HUES48 (cell line): Measurements from ENCODE around the gene TSSK6.

Experiments
- H3K27ac ChIP-seq: one replicate; pipeline ENCODE4 v1.7.0; 2013; ENCODE audit warnings: low read depth, low read length, inconsistent platforms
- H3K27me3 ChIP-seq: 2 replicates; pipeline ENCODE4 v1.6.1; 2013; ENCODE audit warnings: mild to moderate bottlenecking, low read length; ENCODE audit not compliant: control insufficient read depth, insufficient read depth
- H3K36me3 ChIP-seq: 2 replicates; pipeline ENCODE4 v1.6.1; 2013; ENCODE audit warnings: low read length; ENCODE audit not compliant: control insufficient read depth, insufficient read depth
- H3K4me1 ChIP-seq: 2 replicates; pipeline ENCODE4 v1.6.1; 2013; ENCODE audit warnings: mild to moderate bottlenecking, low read length; ENCODE audit not compliant: control insufficient read depth, insufficient read depth
- H3K4me3 ChIP-seq: 2 replicates; pipeline ENCODE4 v1.5.1; 2013; ENCODE audit warnings: mild to moderate bottlenecking, low read depth, low read length
- H3K9ac ChIP-seq: 2 replicates; pipeline ENCODE4 v1.6.1; 2013; ENCODE audit warnings: mild to moderate bottlenecking, low read depth, low read length, moderate library complexity
- H3K9me3 ChIP-seq: 2 replicates; pipeline ENCODE4 v1.6.1; 2013; ENCODE audit warnings: low read length; ENCODE audit not compliant: control insufficient read depth, insufficient read depth

TSSK6 gene

DNA sequence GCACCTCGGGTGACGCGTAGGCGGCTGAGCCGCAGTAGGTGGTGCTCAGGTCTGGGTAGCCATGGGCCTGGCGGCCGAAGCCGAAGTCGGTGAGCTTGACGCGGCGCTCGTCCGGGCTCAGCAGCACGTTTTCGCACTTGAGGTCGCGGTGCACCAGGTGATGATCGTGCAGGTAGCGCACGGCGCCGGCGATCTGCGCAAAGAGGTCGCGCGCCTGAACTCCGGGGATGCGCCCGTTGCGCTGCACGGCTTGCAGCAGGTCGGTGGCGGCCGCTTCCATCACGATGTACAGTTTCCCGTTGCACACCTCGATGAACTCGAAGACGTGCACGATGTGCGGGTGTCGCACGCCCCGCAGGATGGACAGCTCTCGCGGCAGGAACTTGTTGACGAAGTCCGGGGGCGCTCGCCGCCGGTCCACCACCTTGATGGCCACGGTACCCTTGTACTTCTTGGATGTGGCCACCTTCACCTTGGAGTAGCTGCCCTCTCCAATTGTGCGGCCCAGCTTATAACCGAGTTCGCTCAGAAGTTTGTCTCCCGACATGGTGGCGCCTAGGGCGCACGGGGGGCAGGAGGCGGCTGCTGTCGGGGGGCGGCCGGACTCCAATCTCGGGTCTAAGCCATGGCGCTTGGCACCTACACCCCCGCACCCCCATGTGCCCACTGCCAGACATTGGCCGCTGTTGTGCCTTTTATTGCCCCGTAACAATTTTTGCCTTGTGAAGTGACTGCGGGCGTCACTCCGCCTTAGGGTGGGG is at the start of gene TSSK6:
TSSK6 (minus strand) TSS at position 668 of the 761 bp plus-strand sequence; CDS start at position 547, 121 bp downstream.
- Histone ChIP-seq H3K9ac (peak within 1 kb of the TSS; percentile 82), H3K4me1 (no peaks in the 10 kb centered on the region; the same call in 1 of the 2 replicates), H3K36me3 (peaks cover 10% of the 10 kb centered on the region), H3K9me3 (no peaks in the 10 kb centered on the region), H3K27me3 (no peaks in the 10 kb centered on the region), H3K4me3 (peak within 1 kb of the TSS; percentile 83), H3K27ac (peak within 1 kb of the TSS; percentile 87)

DNA sequence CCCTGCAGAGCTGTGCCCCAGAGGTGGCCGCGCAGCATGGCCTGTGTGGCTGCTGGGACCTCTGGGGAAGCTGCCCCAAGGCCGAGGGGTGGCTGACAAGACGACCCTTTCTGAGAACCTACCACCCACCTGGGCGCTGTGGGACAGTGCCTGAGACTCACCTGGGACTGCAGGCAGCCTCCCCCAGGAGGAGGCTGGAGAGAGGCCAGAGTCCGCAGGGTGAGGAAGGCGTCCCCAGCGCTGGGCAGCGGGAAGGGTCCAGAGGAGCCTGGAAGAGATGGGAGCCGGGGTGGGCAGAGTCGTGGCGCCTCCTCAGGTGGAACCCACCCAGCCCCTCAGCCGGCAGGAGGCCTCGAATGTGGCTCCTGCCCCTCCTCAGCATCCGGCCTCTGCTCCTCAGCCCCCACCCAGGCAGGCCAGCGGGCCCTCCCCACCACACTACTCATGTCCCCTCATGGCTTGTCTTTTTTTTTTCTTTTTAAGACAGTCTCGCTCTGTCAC is 48.0 kb upstream of the TSSK6 start:
- no peaks in the 10 kb centered on the region for H3K9me3 ChIP-seq
- no peak overlapping the region for H3K4me3 ChIP-seq
- no peaks in the 10 kb centered on the region for H3K27me3 ChIP-seq
- peaks cover 6% of the 10 kb centered on the region; the same call in 1 of the 2 replicates for H3K4me1 ChIP-seq
- no peak overlapping the region for H3K9ac ChIP-seq
- no peaks in the 10 kb centered on the region for H3K36me3 ChIP-seq
- no peak overlapping the region for H3K27ac ChIP-seq

DNA sequence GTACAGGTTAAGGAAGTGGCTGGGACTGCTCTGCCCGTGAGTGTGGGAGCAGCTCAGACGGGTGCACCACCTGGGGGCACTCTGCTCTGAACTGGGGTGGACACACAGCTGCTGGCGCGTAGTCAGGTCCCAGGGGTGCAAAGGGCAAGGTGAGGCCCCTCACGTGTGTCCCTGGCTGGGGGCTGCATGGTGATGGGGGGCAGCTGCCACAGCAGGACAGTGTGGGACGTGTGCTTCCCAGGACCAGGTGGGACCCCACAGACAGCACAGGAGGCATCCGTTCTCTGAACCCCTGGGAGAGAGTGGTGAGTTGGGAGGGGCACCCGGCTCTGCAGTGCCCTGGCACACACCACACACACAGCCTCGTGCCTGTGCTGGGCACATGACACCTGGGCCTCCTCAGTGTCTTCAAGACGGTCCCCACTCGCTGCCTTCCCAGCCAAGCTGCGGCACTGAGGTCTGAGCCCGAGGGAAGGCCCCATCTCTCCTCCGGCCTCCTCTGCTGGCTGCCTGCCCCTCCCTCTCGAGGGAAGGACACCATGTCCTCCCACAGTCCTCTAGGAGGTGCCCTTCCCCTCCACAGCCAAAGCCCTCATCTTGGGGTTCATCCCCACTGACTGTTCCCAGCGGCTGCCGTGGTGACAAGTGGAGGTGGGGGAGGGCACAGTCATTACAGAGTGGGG is 47.5 kb upstream of the TSSK6 start:
- no peak overlapping the region for H3K9ac ChIP-seq
- H3K4me3 ChIP-seq: no peak overlapping the region
- H3K27me3 ChIP-seq: no peaks in the 10 kb centered on the region
- no peaks in the 10 kb centered on the region for H3K36me3 ChIP-seq
- peaks cover 6% of the 10 kb centered on the region; the same call in 1 of the 2 replicates for H3K4me1 ChIP-seq
- no peaks in the 10 kb centered on the region for H3K9me3 ChIP-seq
- no peak overlapping the region for H3K27ac ChIP-seq

DNA sequence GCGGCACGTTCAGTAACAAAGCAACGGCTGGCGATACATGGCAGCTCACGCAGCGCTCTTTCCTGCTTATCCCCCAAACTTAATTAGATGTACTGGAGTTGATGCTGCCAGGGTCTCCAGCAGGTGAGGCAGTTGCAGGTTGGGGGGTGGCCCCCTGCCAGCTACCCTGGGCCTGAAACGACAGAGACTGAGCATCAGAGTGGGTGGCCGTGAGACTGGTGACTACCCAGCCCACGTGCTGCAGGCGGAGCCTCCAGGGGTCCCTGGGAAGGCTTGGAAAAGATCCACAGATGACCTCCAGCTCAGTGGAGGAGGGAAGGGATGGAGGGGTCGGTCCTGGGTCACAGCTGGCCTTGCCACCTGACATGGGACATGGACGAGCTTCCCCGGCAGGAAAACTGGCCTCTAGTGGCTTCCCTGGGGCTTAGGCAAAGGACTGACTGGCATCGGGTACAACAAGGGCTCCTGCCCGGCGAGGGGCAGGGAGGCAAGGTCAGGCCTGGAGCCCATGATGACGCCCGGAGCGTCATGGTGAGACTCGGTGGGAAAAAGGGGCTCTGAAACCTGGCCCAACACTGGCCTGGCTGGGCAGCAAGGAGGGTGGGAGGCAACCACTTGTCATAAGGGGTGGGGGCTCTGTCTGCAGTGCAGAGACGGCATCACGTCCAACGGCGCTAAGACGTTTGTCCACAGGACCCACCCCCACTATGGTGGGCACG is 46.8 kb upstream of the TSSK6 start:
- no peak overlapping the region for H3K27ac ChIP-seq
- no peaks in the 10 kb centered on the region for H3K9me3 ChIP-seq
- H3K4me1 ChIP-seq: peaks cover 6% of the 10 kb centered on the region; the same call in 1 of the 2 replicates
- H3K36me3 ChIP-seq: no peaks in the 10 kb centered on the region
- H3K4me3 ChIP-seq: no peak overlapping the region
- no peak overlapping the region for H3K9ac ChIP-seq
- H3K27me3 ChIP-seq: no peaks in the 10 kb centered on the region

DNA sequence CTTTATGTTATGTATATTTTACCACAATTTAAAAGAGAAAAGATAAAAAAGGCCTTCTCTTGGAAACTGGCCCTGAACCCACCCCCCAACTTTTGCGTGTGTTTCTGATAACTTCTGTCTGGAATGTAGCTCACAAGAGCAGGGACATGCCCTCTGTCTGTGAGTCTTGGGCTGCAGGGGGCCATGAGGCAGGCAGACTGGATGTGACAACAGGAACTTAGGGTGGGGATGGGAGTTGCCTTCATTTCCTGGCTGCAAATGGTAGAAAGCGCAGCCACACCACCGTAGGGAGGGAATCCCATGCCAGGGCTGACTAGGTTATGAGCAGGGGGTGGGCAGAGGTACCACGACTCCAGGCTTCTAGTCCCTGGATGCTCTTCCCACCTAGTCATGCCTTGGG is 44.6 kb upstream of the TSSK6 start:
- no peak overlapping the region for H3K9ac ChIP-seq
- no peak overlapping the region for H3K27ac ChIP-seq

DNA sequence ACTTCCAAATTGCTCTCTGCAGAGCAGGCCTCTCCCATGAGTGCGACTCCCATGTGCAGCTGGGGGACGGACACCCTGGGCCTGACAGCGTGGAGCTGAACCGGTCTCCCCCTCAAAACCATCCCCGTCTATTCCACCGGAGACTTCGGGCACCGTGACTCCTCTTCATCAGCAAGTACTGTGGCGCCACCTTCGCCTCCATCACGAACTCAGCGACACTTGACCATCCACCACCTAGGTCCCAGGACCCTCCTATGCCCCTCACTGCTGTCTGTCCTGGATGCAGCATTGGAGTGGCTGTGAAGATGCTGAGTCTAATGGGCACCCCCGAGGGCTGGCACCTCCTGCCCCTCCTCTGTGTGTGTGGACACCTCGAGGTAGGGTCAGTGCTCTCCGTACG is 43.3 kb upstream of the TSSK6 start:
- H3K9ac ChIP-seq: no peak overlapping the region
- H3K36me3 ChIP-seq: no peaks in the 10 kb centered on the region
- no peaks in the 10 kb centered on the region for H3K9me3 ChIP-seq
- H3K27ac ChIP-seq: no peak overlapping the region
- peaks cover 6% of the 10 kb centered on the region; the same call in 1 of the 2 replicates for H3K4me1 ChIP-seq
- no peaks in the 10 kb centered on the region for H3K27me3 ChIP-seq
- H3K4me3 ChIP-seq: no peak overlapping the region

More for the DNA sequence above, 44.6 kb upstream of the TSSK6 start:
- H3K4me3 ChIP-seq: no peak overlapping the region
- no peaks in the 10 kb centered on the region for H3K27me3 ChIP-seq
- no peaks in the 10 kb centered on the region for H3K36me3 ChIP-seq
- H3K9me3 ChIP-seq: no peaks in the 10 kb centered on the region
- H3K4me1 ChIP-seq: peaks cover 6% of the 10 kb centered on the region; the same call in 1 of the 2 replicates

DNA sequence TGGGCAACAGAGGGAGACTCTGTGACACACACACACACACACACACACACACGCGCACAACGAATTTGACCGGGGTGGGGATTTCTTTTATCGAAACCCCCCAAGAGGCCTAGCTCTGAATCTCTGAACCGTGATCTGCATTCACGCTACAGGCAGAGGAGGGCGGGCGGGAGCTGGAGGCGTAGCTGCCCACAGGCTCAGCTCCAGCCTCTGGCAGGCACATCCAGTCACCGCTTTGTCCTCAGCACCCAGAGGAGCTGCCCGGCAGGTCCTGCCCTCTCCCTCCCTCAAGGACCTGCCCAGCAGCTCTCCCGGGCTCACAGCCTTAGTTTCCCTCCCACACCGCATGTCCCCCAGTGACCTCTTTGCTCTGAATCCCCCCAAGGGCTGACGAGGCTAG is 42.7 kb upstream of the TSSK6 start:
- Histone ChIP-seq H3K9me3 (no peaks in the 10 kb centered on the region), H3K27me3 (no peaks in the 10 kb centered on the region), H3K4me3 (no peak overlapping the region), H3K4me1 (peaks cover 6% of the 10 kb centered on the region; the same call in 1 of the 2 replicates), H3K36me3 (no peaks in the 10 kb centered on the region), H3K9ac (no peak overlapping the region), H3K27ac (no peak overlapping the region)

DNA sequence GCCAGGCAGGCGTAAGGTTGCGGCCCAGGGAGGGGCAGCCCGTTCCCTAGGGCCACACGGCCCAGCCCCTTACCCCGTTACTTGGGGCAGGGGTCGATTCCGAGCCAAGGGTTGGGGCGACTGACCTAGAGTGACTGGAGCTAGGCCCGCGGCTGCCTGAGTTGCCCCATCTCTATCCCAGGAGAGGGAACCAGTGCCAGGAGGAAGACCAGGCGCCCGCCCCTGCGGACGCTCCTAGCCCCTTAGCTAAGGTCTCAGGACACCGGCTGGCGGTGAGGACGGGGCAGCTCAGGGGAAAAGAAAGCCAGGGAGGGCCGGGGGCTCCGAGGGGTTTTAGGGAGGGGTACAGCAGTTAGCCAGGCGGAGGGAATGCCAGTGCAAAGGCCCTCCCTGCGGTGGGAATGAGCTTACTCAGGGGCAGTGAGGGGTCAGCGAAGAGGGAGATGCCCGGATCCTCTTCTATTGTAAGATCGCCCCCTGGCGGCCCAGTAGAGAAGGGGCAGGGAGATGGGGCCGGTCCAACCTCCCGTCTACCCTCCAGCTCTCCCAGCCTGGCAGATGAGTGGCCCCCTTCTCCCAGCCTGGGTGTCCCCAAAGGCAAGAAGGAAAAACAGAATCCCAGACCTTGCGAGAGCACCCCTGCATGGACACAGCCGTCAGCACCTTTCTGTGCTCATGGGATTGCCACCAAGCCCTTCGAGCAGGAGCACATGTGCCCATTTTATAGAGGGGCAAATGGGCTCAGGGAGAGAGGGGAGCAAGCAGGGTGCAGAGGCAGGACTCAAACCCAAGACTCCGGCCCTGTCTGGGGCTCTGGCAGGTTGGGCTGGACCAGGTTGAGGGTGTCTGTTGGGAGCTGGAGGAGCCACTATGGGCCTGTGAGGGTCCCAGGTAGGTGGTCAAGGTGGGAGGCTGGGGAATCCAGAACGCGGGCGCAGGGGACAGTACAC is 39.0 kb upstream of the TSSK6 start:
- H3K36me3 ChIP-seq: no peaks in the 10 kb centered on the region
- no peaks in the 10 kb centered on the region for H3K4me1 ChIP-seq
- H3K4me3 ChIP-seq: no peak overlapping the region
- no peak overlapping the region for H3K27ac ChIP-seq
- H3K27me3 ChIP-seq: no peaks in the 10 kb centered on the region
- no peak overlapping the region for H3K9ac ChIP-seq
- H3K9me3 ChIP-seq: no peaks in the 10 kb centered on the region

DNA sequence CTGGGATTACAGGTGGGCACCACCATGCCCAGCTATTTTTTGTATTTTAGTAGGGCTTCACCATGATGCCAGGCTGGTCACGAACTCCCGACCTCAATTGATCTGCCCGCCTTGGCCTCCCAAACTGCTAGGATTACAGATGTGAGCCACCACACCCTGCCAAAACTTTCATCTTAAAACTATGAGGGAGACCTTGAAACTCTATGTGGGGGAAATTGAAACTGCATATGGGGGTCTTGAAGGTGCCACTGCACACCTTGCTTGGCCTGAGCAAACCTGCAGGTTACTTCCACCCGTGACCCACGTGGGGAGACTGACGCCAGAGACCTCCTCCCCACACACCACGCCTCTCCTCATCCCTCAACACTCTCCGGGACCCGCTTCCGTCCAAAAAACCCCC is 38.3 kb upstream of the TSSK6 start:
- no peaks in the 10 kb centered on the region for H3K9me3 ChIP-seq
- no peaks in the 10 kb centered on the region for H3K27me3 ChIP-seq
- H3K27ac ChIP-seq: no peak overlapping the region
- H3K4me3 ChIP-seq: no peak overlapping the region
- H3K4me1 ChIP-seq: no peaks in the 10 kb centered on the region
- no peak overlapping the region for H3K9ac ChIP-seq
- H3K36me3 ChIP-seq: no peaks in the 10 kb centered on the region

DNA sequence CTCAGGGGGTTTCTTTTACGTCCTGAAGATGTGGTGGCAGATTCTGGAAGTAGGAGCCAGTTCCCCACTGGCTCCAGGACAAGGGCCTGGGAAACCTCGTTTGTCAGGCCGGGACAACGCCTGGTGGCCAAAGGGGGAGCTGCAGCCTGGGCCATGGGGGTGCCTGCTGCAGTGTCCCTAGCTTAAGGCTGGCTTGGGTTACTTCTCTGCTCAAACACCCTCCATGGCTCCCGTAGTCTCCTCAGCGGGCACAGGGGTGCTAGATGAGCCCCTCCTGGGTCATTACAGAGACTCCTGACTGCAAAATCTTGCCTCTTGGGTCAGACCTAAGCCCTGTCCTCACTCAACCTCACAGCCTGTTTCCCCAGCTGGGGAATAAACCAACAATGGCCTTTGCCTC is 37.5 kb upstream of the TSSK6 start:
- Histone ChIP-seq H3K27ac (no peak overlapping the region), H3K27me3 (no peaks in the 10 kb centered on the region), H3K4me1 (no peaks in the 10 kb centered on the region), H3K9me3 (no peaks in the 10 kb centered on the region), H3K9ac (no peak overlapping the region), H3K36me3 (no peaks in the 10 kb centered on the region), H3K4me3 (no peak overlapping the region)
